ENCODE results near the gene PRKAR1A. TPM values are rescaled to one million over a fixed set of nuclear protein-coding genes. Genes with fewer than 3 reads are reported as not detected.

The PRKAR1A gene
- total and polyA plus RNA-seq, 2 of the 8 experiments (the other 6 are each of a cell fraction or from before 2014, with no cell fraction given), result 39.3 to 149 TPM

GRCh38 chr17:68507576-68507975, 4.7 kb upstream of the PRKAR1A start (continued):
- TF ChIP-seq SIN3A (conservative IDR thresholded peaks at IDR 0.05 in 1 of 2, IDR thresholded peaks at IDR 0.05 in 1 of 2; ENCODE audit: low read depth in 1 of 2, low read length in 2 of 2) (no peak), SRF (IDR thresholded peaks at IDR 0.05; ENCODE audit: low read depth, low read length) (no peak), KDM1A (IDR thresholded peaks at IDR 0.05; ENCODE audit: borderline replicate concordance, low read length) (no peak), YY1 (IDR thresholded peaks at IDR 0.05; ENCODE audit: low read depth, low read length) (no peak), KDM4A (IDR thresholded peaks at IDR 0.05; ENCODE audit: low read depth, low read length, severe bottlenecking) (no peak), SP4 (IDR thresholded peaks at IDR 0.05; ENCODE audit: low read length) (no peak), TEAD4 (IDR thresholded peaks at IDR 0.05; ENCODE audit: low read depth, low read length) (no peak)
